NCI-H2196 (cell line): ENCODE data around the gene TXNRD1.

Experiments
- DNase-seq: peaks from one replicate; lab custom pipeline; 2025; ENCODE audit not compliant: unreplicated experiment; lab: John Stamatoyannopoulos, UW

Gene TXNRD1

GRCh38 chr12:104360157-104360556, 144.6 kb downstream of the TXNRD1 start:
- no peak for DNase-seq

GRCh38 chr12:104360983-104361707, 145.6 kb downstream of the TXNRD1 start:
- DNase-seq, result no peak

GRCh38 chr12:104365921-104366410, 150.4 kb downstream of the TXNRD1 start:
- no peak for DNase-seq

DNA sequence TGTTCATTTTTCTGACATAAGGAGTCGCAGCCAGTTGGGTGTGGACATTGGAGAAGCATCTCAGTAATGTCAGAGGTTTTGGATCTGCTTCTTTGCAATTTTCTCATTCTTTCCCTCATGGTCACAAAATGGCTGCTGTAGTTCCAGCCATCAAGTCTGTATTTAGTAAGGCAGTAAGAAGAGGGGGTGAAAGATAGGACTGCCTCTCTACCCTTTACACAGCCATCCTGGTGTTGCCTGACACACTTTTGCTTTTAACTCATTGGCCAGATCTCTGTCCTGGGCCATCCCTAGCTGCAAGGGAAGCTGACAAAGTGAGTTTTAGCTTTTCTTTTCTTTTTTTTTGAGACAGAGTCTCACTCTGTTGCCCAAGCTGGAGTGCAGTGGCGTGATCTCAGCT, 154.1 kb downstream of the TXNRD1 start:
- DNase-seq, result no peak

- no peak for DNase-seq
Observed at GRCh38 chr12:104371043-104371870, 155.7 kb downstream of the TXNRD1 start.

DNA sequence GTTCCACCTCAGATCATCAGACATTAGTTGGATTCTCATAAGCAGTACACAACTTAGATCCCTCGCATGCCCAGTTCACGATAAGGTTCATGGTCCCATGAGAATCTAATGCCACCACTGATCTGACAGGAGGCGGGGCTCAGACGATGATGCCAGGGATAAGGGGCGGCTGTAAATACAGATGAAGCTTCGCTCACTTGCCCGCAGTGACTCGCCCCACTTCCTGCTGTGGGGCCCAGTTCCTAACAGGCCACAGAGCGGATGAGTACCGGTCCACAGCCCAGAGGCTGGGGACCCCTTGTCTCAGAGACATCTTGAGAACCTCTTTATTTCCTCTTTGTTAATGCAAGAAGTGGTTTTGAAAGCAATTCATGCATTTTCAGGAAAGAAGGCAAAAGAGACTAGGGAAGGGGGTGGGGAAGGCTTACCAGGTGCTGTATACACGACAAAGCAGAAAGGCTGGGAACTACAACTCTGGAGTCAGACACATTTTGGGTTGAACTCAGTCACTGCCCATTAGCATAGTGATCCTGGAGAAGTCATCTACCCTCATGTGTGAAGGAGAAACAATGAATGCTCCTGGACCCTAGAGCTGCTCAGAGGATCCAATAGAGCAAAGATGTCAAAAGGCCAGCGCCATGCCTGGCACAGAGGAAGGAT, 156.6 kb downstream of the TXNRD1 start:
- no peak for DNase-seq

DNA sequence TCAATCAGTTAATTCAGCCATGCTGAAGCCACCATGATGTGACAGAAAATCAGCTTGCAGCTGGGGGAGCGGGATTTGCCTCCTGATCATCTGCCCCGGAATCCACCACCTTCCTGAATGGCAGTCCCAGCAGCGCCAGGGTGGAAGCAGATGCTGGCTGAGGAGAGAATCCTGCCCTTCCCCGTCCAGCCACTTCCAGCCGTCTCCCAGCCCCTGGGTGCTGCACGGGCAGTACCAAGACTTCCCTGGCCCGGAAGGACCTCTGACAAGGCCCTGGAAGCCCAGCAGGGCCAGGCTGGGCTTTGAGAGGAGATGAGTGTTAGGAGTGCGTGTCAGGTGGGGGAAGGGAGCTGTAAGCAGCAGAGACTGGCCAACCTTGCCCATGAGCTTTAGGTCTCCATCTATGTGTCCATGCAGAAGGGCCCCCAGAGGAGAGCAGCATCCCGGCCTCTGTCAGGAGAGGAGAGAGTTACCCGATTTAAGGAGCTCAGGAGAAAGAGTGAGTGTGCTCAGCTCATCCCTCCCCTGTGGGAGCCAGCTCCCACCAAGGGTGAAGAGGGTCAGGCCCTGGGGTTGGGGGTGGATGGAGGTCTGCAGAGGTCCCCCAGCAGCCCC, 157.2 kb downstream of the TXNRD1 start:
- DNase-seq, result no peak

- DNase-seq, result no peak
Observed at GRCh38 chr12:104374071-104374470, 158.5 kb downstream of the TXNRD1 start.

- DNase-seq, result no peak
Observed at GRCh38 chr12:104374806-104375205, 159.2 kb downstream of the TXNRD1 start.

GRCh38 chr12:104375775-104376174, 160.2 kb downstream of the TXNRD1 start:
- no peak for DNase-seq

GRCh38 chr12:104376650-104377513, 161.3 kb downstream of the TXNRD1 start:
- no peak for DNase-seq

- no peak for DNase-seq
Observed at GRCh38 chr12:104377514-104377812, 161.9 kb downstream of the TXNRD1 start.

DNA sequence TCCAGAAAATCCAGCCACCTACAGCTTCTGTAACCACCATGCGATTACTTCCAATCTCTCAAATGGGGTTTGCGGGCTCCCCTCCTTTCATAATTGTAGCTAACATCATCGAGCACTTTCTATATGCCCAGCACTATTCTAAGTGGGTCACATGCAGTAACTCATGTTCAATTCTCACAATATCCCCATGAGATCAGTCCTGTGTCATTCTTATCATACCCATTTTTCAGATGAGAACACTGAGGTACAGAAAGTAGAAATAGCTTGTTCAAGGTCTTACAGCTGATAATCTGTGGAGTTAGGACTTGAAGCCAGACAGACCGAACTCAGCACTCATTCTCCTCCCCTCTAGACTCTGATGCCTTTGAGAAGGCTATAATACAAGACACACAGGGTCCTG, 162.8 kb downstream of the TXNRD1 start:
- no peak for DNase-seq

DNA sequence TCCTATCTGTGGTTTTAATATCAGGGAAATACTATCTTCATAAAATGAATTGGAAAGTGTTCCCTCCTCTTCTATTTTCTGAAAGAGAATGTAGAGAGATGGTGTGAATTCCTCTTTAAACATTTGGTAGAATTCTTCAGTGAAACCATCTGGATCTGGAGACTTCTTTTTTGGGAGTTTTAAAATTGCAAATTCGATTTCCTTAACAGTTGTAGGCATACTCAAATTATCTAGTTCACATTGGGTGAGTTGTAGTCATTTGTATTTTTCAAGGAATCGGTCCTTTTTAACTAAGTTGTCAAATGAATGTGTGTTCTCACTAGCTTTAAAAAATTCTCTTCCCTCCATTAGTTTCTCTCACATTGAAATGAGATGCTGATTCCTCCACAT, 165.8 kb downstream of the TXNRD1 start:
- no peak for DNase-seq

GRCh38 chr12:104381731-104382480, 166.3 kb downstream of the TXNRD1 start:
- peak; percentile 84 for DNase-seq

- DNase-seq, result no peak
Observed at GRCh38 chr12:104384141-104384880, 168.7 kb downstream of the TXNRD1 start.

GRCh38 chr12:104385510-104385909, 169.9 kb downstream of the TXNRD1 start:
- DNase-seq, result no peak

GRCh38 chr12:104386461-104386860, 170.9 kb downstream of the TXNRD1 start:
- DNase-seq, result no peak

- peak; percentile 52 for DNase-seq
Observed at GRCh38 chr12:104387190-104387589, 171.6 kb downstream of the TXNRD1 start.
